GM21825 (cell line): ENCODE results near the gene MARCKSL1.
"Not testable (repeated sequence)": the region's sequence is repeated elsewhere in the genome, so short reads cannot be mapped to it uniquely, and the experiment has no call there.

ENCODE experiments used
- ATAC-seq: cut with Tn5 transposase; IDR thresholded peaks from one replicate; pipeline ENCODE4 v1.9.1; 2021; ENCODE audit warnings: mild to moderate bottlenecking, moderate library complexity; ENCODE audit not compliant: unreplicated experiment

Gene MARCKSL1

DNA sequence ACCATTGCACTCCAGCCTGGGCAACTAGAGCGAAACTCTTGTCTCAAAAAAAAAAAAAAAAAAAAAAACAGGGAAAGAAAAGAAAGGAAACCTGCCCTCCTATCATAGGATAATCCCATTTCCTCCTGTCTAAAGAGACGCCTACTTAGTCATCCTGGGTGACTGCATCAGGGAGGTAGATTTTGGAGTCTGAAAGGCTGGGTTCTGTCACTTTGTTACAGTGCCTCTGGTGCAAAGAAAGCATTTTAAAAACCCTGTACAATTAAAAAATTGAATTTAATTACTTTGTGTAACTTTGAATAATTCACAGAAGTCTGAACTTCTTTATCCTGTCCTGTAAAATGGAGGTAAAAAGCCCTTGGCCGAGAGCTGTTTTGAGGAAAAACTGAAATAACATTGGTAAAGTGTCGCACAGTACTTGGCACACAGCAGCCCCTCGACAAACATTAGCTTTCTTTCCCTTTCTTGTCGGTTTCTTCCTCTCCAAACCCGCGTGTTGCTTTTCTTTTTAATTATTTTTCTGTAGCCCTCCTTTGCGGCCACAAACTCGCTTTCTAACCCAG, 44.8 kb downstream of the MARCKSL1 start:
- no peak for ATAC-seq

DNA sequence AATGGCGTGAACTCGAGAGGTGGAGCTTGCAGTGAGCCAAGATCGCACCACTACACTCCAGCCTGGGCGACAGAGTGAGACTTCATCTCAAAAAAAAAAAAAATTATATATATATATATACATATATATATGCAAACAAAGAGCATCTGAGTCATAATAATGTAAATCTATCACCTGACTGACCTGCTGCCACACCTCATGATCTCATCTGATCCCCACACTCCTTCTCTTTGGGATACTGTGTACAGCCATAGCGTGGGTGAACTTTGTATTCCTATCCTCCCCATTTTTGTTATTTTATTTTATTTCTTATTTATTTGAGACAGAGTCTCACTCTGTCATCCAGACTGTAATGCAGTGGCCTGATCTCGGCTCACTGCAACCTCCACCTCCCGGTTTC, 46.8 kb downstream of the MARCKSL1 start:
- ATAC-seq: no peak

DNA sequence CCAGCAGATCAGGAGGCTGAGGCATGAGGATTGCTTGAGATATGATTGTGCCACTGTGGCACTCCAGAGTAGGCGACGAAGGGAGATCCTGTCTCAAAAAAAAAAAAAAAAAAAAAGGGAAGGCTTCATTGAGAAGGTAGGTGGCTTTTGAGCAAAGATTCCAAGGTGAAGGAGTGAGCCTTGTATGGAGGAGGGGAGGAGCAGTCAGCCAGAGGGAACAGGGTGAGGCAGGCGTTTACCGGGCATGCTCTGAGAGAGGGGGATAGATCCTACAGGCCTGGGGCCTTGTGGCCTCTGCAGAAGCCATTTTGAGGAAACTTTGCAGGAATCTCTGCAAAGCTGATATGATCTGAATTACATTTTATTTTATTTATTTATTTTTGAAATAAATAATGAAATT, 49.3 kb downstream of the MARCKSL1 start:
- no peak for ATAC-seq

DNA sequence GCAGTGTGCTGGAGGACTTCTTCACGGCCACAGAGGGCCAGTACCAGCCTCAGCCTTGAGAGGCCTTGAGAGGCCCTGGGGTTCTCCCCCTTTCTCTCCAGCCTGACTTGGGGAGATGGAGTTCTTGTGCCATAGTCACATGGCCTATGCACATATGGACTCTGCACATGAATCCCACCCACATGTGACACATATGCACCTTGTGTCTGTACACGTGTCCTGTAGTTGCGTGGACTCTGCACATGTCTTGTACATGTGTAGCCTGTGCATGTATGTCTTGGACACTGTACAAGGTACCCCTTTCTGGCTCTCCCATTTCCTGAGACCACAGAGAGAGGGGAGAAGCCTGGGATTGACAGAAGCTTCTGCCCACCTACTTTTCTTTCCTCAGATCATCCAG, 50.4 kb downstream of the MARCKSL1 start:
- ATAC-seq: no peak

DNA sequence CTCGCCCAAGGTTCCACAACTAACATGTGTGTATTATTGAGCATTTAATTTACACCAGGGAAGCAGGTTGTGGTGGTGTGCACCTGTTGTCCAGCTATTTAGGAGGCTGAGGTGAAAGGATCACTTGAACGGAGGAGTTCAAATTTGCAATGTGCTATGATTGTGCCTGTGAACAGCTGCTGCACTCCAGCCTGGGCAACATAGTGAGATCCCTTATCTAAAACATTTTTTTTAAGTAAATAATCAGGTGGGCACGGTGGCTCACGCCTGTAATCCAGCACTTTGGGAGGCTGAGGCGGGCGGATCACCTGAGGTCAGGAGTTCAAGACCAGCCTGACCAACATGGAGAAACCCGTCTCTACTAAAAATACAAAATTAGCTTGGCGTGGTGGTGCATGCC, 51.3 kb downstream of the MARCKSL1 start:
- ATAC-seq: not testable (repeated sequence)
